Right lobe of liver (tissue), 6 donors: ENCODE measurements around the gene RALBP1. TPM values are rescaled to one million over a fixed set of nuclear protein-coding genes. Genes with fewer than 3 reads are reported as not detected.

ENCODE experiments used
- ATAC-seq, 4 donors: fragments of 200-7000 bp; cut with Tn5 transposase; one replicate each; pipeline ENCODE4 v1.9.1; 2020; ENCODE audit warnings: mild to moderate bottlenecking in 4 of 4, moderate library complexity in 4 of 4
- DNase-seq, 3 donors: peaks; one replicate each; pipeline ENCODE4 v3.0.0-alpha.2; 2020
- H3K27ac ChIP-seq, 3 donors: fragments of 200-600 bp; one replicate each; pipeline ENCODE4 v1.8.0; 2022
- H3K27me3 ChIP-seq, 2 donors: fragments of 200-600 bp; one replicate each; pipeline ENCODE4 v1.8.0; 2022
- H3K36me3 ChIP-seq, 4 donors: fragments of 200-600 bp; sonication (generic) in 1 of 4; one replicate each; pipeline versions ENCODE4 v1.5.1 to v1.8.0; 2017 to 2022; ENCODE audit warnings: control low read depth in 1 of 4
- H3K4me1 ChIP-seq, 4 donors: fragments of 200-600 bp; sonication (generic) in 1 of 4; one replicate each; pipeline versions ENCODE4 v1.5.1 to v1.8.0; 2017 to 2022; ENCODE audit warnings: control low read depth in 1 of 4
- H3K4me3 ChIP-seq, 3 donors: fragments of 200-600 bp; one replicate each; pipeline ENCODE4 v1.8.0; 2022
- H3K9me3 ChIP-seq, 4 donors: fragments of 200-600 bp; sonication (generic) in 1 of 4; one replicate each; pipeline versions ENCODE4 v1.5.1 to v1.8.0; 2017 to 2022; ENCODE audit warnings: control low read depth in 1 of 4
- POLR2A ChIP-seq: fragments of 450-650 bp; IDR thresholded peaks from one replicate; pipeline ENCODE4 v1.6.1; 2017; ENCODE audit warnings: antibody characterized with exemption, mild to moderate bottlenecking
- WGBS: methylation state at CpG from one replicate; pipeline ENCODE4 v1.1.6; 2018; ENCODE audit warnings: low coverage, low lambda C conversion rate; ENCODE audit not compliant: insufficient coverage; ENCODE audit errors: missing lambda C conversion rate; 5-methylcytosine and 5-hydroxymethylcytosine counted together
- intact Hi-C, 2 donors: fragments of 100-400 bp; cut with DNase I; formaldehyde crosslinking; loops; one replicate each; pipeline versions ENCODE4 v1.11.2 to v1.14.1; 2022
- total RNA-seq, 6 experiments: library from RNA; depleted of rRNA in 2 of 6; stranded (reverse); fragments of >200 nt in 2 of 6; fragmentation: NEBNext Ultra II Directional in 3 of 6; extraction: Animal tissue kit (Norgen Biotek cat#: 25700) in 3 of 6; gene quantifications; one replicate each; pipeline versions ENCODE4 v1.1.0 to v1.2.4, GENCODE V29; 2016 to 2023
- TF ChIP-seq, protein P1 (sequence below), 4 donors: fragments of 200-600 bp in 3 of 4; fragments of 450-650 bp in 1 of 4; IDR thresholded peaks; one replicate each; pipeline versions ENCODE4 v1.5.1 to v1.8.0; 2016 to 2022; ENCODE audit warnings: antibody characterized with exemption in 4 of 4, mild to moderate bottlenecking in 2 of 4
- donor health status: DM: no; HTN: yes; CAD: no.
- donor health status: DM: no; HTN: no; CAD: no.
- donor health status: DM: no; HTN: no; CAD: no.
- donor health status: DM: no; HTN: yes; CAD: no.
- donor health status: DM: no; HTN: yes; CAD: no.

The RALBP1 gene
- total RNA-seq, 6 experiments from 2014 or later, result 16.3 to 35.9 (median 21.5) TPM

- peaks cover 0 to 65% (median 17%) of the 10 kb centered on the region in 4 donors for H3K36me3 ChIP-seq
- WGBS, result 91% methylated on average over 4 of the region's 4 CpGs
- H3K9me3 ChIP-seq, result no peaks in the 10 kb centered on the region
- H3K4me1 ChIP-seq, result peaks cover 0 to 7% (median 0%) of the 10 kb centered on the region in 4 donors
- H3K27me3 ChIP-seq, result no peaks in the 10 kb centered on the region
- H3K4me3 ChIP-seq, result no peak overlapping the region
- no peak overlapping the region for H3K27ac ChIP-seq
- no peak for ATAC-seq
- intact Hi-C loops, result no loop called here
- no peak for DNase-seq
- TF ChIP-seq, protein P1, sequence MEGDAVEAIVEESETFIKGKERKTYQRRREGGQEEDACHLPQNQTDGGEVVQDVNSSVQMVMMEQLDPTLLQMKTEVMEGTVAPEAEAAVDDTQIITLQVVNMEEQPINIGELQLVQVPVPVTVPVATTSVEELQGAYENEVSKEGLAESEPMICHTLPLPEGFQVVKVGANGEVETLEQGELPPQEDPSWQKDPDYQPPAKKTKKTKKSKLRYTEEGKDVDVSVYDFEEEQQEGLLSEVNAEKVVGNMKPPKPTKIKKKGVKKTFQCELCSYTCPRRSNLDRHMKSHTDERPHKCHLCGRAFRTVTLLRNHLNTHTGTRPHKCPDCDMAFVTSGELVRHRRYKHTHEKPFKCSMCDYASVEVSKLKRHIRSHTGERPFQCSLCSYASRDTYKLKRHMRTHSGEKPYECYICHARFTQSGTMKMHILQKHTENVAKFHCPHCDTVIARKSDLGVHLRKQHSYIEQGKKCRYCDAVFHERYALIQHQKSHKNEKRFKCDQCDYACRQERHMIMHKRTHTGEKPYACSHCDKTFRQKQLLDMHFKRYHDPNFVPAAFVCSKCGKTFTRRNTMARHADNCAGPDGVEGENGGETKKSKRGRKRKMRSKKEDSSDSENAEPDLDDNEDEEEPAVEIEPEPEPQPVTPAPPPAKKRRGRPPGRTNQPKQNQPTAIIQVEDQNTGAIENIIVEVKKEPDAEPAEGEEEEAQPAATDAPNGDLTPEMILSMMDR (IDR thresholded peaks at IDR 0.05), result no peak
- TF ChIP-seq POLR2A, result no peak
Observed at GRCh38 chr18:9552616-9553015, 77.3 kb downstream of the RALBP1 start.

DNA sequence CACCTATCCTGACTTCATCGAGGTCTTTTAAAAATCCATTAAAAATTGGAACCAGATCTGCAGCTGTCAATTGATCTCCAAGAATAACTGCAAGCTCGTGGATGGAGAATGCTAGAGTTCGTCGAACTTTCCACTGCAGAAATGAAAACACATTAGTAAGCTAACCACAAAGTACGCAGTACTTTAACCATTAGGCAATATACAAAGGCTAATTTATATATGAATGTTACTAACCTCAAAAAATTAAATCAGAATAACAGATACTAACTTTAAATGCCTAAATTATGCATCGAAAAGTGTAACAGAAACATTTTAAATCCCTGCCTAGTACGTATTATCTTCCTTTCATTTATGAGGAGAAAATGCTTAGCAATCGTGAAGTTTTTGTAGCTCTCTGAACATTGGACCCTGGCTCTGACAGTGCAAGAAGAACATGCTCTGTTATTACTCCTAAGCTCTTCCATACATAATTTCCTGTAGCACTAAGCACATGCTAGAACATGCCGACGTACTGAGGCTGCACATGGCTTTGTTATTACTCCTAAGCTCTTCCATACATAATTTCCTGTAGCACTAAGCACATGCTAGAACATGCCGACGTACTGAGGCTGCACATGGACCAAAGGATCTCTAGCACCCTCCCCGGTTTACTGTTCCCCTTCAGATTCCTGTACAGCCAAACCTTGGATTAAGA, 82.1 kb downstream of the RALBP1 start:
- Histone ChIP-seq H3K4me1 (peaks cover 0 to 27% (median 6%) of the 10 kb centered on the region in 4 donors), H3K4me3 (no peak overlapping the region), H3K9me3 (no peaks in the 10 kb centered on the region), H3K27ac (peak overlapping the region in 2 of 3 donors; percentile 39 to 74), H3K27me3 (no peaks in the 10 kb centered on the region), H3K36me3 (peaks cover 0 to 38% (median 2%) of the 10 kb centered on the region in 4 donors)
- no peak for TF ChIP-seq POLR2A
- TF ChIP-seq, protein P1 (IDR thresholded peaks at IDR 0.05), result no peak
- ATAC-seq (peak; percentile 74 to 82 (median 78)), DNase-seq (no peak)
- 37% methylated on average over 13 of the region's 13 CpGs for WGBS
- intact Hi-C loops, result no loop called here

- TF ChIP-seq, protein P1 (IDR thresholded peaks at IDR 0.05), result no peak
- no peak for TF ChIP-seq POLR2A
- intact Hi-C loops, result no loop called here
- DNase-seq (no peak), ATAC-seq (peak; percentile 48 to 64 (median 58))
- Histone ChIP-seq H3K36me3 (peaks cover 0 to 41% (median 2%) of the 10 kb centered on the region in 4 donors), H3K4me3 (no peak overlapping the region), H3K27me3 (no peaks in the 10 kb centered on the region), H3K4me1 (peaks cover 0 to 27% (median 6%) of the 10 kb centered on the region in 4 donors), H3K9me3 (no peaks in the 10 kb centered on the region), H3K27ac (peak overlapping the region in 1 of 3 donors; percentile 6)
- 37% methylated on average over 4 of the region's 4 CpGs for WGBS
Observed at GRCh38 chr18:9558387-9559064, 83.2 kb downstream of the RALBP1 start.

GRCh38 chr18:9559253-9559652, 83.9 kb downstream of the RALBP1 start:
- H3K36me3 ChIP-seq, result peaks cover 0 to 34% (median 2%) of the 10 kb centered on the region in 4 donors
- no peak overlapping the region for H3K4me3 ChIP-seq
- ATAC-seq (peak; percentile 20 to 56 (median 41)), DNase-seq (no peak)
- peaks cover 0 to 27% (median 6%) of the 10 kb centered on the region in 4 donors for H3K4me1 ChIP-seq
- H3K27me3 ChIP-seq, result no peaks in the 10 kb centered on the region
- TF ChIP-seq POLR2A, result no peak
- TF ChIP-seq, protein P1 (IDR thresholded peaks at IDR 0.05), result no peak
- H3K27ac ChIP-seq, result no peak overlapping the region
- H3K9me3 ChIP-seq, result no peaks in the 10 kb centered on the region
- WGBS, result 30% methylated on average over 6 of the region's 6 CpGs
- intact Hi-C loops, result no loop called here
